ENCODE data around the gene OPHN1. TPM values are rescaled to one million over a fixed set of nuclear protein-coding genes. Genes with fewer than 3 reads are reported as not detected.

OPHN1 gene
- total RNA-seq, 1 donor from 2014 or later: 0.26 TPM

- no peak for DNase-seq
- Mint-ChIP-seq H3K36me3 (ENCODE audit: low read depth) (peaks cover 2% of the 10 kb centered on the region), H3K27ac (no peak overlapping the region), H3K4me3 (no peak overlapping the region), H3K4me1 (peaks cover 12% of the 10 kb centered on the region), H3K9me3 (peaks cover 6% of the 10 kb centered on the region), H3K27me3 (no peaks in the 10 kb centered on the region)
- intact Hi-C loops (cut with micrococcal nuclease): loop anchor here (10.0 kb wide), 1 partner anchor 324 kb away; no protein-coding TSS in a partner anchor
Measured at GRCh38 chrX:68180579-68180978, 252.7 kb downstream of the OPHN1 start.

- H3K4me3 Mint-ChIP-seq: no peak overlapping the region
- DNase-seq: no peak
- H3K4me1 Mint-ChIP-seq: peaks cover 13% of the 10 kb centered on the region
- H3K36me3 Mint-ChIP-seq (ENCODE audit: low read depth): peaks cover 2% of the 10 kb centered on the region
- H3K27ac Mint-ChIP-seq: peak overlapping the region; percentile 24
- intact Hi-C loops (cut with micrococcal nuclease): no loop called here
- no peaks in the 10 kb centered on the region for H3K27me3 Mint-ChIP-seq
- peaks cover 7% of the 10 kb centered on the region for H3K9me3 Mint-ChIP-seq
Measured at GRCh38 chrX:68179355-68179754, 253.9 kb downstream of the OPHN1 start.

DNA sequence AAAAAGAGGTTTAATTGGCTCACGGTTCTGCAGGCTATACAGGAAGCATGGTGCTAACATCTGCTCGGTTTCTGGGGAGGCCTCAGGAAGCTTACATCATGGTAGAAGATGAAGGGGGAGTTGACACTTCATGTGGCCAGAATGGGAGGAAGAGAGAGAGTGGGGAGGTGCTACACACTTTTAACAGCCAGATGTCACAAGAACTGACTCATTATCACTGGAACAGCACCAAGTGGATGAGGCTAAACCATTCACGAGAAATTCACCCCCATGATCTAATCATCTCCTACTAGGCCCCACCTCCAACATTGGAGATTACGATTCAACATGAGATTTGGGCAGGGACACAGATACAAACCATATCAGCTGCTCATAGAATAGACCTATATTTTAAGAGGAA lies 255.8 kb downstream of the OPHN1 start:
- peaks cover 11% of the 10 kb centered on the region for H3K4me1 Mint-ChIP-seq
- intact Hi-C loops (cut with micrococcal nuclease): no loop called here
- H3K36me3 Mint-ChIP-seq (ENCODE audit: low read depth): peaks cover 2% of the 10 kb centered on the region
- peaks cover 7% of the 10 kb centered on the region for H3K9me3 Mint-ChIP-seq
- no peaks in the 10 kb centered on the region for H3K27me3 Mint-ChIP-seq
- DNase-seq: no peak
- no peak overlapping the region for H3K27ac Mint-ChIP-seq
- no peak overlapping the region for H3K4me3 Mint-ChIP-seq

- H3K4me3 Mint-ChIP-seq: no peak overlapping the region
- peaks cover 2% of the 10 kb centered on the region for H3K36me3 Mint-ChIP-seq (ENCODE audit: low read depth)
- no peaks in the 10 kb centered on the region for H3K27me3 Mint-ChIP-seq
- DNase-seq: no peak
- intact Hi-C loops (cut with micrococcal nuclease): no loop called here
- peaks cover 11% of the 10 kb centered on the region for H3K4me1 Mint-ChIP-seq
- H3K27ac Mint-ChIP-seq: peak overlapping the region; percentile 60
- H3K9me3 Mint-ChIP-seq: peaks cover 7% of the 10 kb centered on the region
Measured at GRCh38 chrX:68175562-68175961, 257.7 kb downstream of the OPHN1 start.

DNA sequence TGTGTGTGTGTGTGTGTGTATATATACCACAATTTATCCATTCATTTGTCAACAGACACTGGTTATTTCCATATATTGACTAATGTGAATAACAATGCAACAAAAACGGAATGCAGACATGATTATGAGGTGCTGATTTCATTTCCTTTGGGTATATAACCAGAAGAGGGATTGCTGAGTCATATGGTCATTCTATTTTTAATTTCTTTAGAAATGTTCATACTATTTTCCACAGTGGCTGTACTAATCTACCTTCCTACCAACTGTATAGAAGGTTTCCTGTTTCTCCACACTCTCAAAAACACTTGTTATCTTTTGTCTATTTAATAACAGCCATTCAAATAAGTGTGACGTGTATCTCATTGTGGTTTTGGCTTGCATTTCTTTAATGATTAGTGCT lies 269.9 kb downstream of the OPHN1 start:
- no peak overlapping the region for H3K27ac Mint-ChIP-seq

GRCh38 chrX:68147848-68148247 lies 285.4 kb downstream of the OPHN1 start:
- Mint-ChIP-seq H3K4me3 (no peak overlapping the region), H3K27me3 (no peaks in the 10 kb centered on the region), H3K4me1 (no peaks in the 10 kb centered on the region), H3K27ac (no peak overlapping the region), H3K36me3 (ENCODE audit: low read depth) (no peaks in the 10 kb centered on the region), H3K9me3 (no peaks in the 10 kb centered on the region)
- intact Hi-C loops (cut with micrococcal nuclease): no loop called here
- no peak for DNase-seq

More for the DNA sequence above, 269.9 kb downstream of the OPHN1 start:
- intact Hi-C loops (cut with micrococcal nuclease): no loop called here
- H3K36me3 Mint-ChIP-seq (ENCODE audit: low read depth): no peaks in the 10 kb centered on the region
- no peak for DNase-seq
- no peaks in the 10 kb centered on the region for H3K9me3 Mint-ChIP-seq
- no peaks in the 10 kb centered on the region for H3K4me1 Mint-ChIP-seq
- no peak overlapping the region for H3K4me3 Mint-ChIP-seq
- no peaks in the 10 kb centered on the region for H3K27me3 Mint-ChIP-seq

DNA sequence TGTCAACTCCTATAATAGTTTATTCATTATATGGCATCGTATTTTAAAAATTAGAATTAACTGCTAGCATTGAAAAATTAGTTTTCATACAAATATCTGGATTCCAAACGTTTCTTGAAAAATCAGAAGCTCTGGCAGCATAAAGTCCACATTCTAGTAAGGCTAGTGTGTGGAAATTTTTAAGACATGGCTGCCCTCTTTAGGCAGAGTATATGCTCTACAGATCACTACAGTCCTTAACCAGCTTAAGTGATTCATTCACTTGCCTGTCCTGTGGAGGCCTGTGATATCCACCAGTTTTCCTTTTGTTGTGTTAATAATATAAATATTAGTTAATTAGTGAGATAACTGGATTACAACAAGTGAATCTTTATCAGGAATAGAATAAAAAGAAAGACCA lies 287.2 kb downstream of the OPHN1 start:
- Mint-ChIP-seq H3K9me3 (no peaks in the 10 kb centered on the region), H3K27ac (no peak overlapping the region), H3K36me3 (ENCODE audit: low read depth) (no peaks in the 10 kb centered on the region), H3K27me3 (no peaks in the 10 kb centered on the region), H3K4me3 (no peak overlapping the region), H3K4me1 (no peaks in the 10 kb centered on the region)
- no peak for DNase-seq
- intact Hi-C loops (cut with micrococcal nuclease): no loop called here

DNA sequence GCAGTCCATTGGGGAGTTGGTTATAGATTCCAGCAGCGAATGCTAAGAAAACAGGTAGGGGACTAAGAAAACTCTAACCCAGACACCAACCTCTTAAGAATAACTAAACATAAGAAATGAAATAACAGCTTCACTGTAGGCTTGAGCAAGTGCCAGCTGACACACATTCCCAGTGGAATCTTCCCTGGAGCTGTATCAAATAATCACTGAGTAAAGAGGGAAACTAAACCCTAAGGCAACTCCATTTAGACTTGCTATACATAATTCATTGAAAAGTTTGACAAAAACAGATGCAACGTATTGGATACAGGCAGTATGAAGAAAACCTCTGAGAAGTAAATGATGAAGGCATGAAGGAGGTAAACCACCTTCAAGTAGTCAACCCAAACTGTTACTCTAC lies 293.5 kb downstream of the OPHN1 start:
- Mint-ChIP-seq H3K27me3 (no peaks in the 10 kb centered on the region), H3K27ac (no peak overlapping the region), H3K36me3 (ENCODE audit: low read depth) (no peaks in the 10 kb centered on the region), H3K4me1 (no peaks in the 10 kb centered on the region), H3K4me3 (no peak overlapping the region), H3K9me3 (no peaks in the 10 kb centered on the region)
- intact Hi-C loops (cut with micrococcal nuclease): no loop called here
- no peak for DNase-seq

- Mint-ChIP-seq H3K4me1 (no peaks in the 10 kb centered on the region), H3K27me3 (no peaks in the 10 kb centered on the region), H3K4me3 (no peak overlapping the region), H3K9me3 (no peaks in the 10 kb centered on the region), H3K36me3 (ENCODE audit: low read depth) (no peaks in the 10 kb centered on the region), H3K27ac (no peak overlapping the region)
- DNase-seq: no peak
- intact Hi-C loops (cut with micrococcal nuclease): no loop called here
Measured at GRCh38 chrX:68133181-68133580, 300.1 kb downstream of the OPHN1 start.

DNA sequence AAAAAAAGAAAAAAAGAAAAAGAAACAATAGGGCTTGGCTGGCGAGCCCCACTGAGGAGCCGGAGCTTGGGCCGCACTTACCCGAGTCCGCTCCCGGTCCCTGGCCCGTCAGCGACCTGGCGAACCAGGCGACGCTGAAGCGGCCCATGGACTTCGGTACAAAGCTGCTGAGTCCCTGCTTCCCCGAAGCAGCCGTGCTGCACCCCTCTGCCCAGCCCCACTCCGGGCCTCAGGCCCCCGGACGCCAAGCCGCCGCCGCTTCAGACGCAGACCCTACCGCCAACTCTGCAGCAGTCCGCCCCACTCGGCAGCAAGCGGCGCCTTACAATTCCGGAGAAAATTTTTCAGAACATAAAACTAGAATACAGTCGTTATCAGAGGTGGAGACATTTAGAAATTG lies 300.5 kb downstream of the OPHN1 start:
- intact Hi-C loops (cut with micrococcal nuclease): no loop called here
- H3K27ac Mint-ChIP-seq: no peak overlapping the region
- no peak for DNase-seq
- H3K4me1 Mint-ChIP-seq: no peaks in the 10 kb centered on the region
- no peaks in the 10 kb centered on the region for H3K27me3 Mint-ChIP-seq
- H3K4me3 Mint-ChIP-seq: no peak overlapping the region
- no peaks in the 10 kb centered on the region for H3K36me3 Mint-ChIP-seq (ENCODE audit: low read depth)
- H3K9me3 Mint-ChIP-seq: no peaks in the 10 kb centered on the region

- H3K27me3 Mint-ChIP-seq: no peaks in the 10 kb centered on the region
- H3K4me1 Mint-ChIP-seq: no peaks in the 10 kb centered on the region
- H3K36me3 Mint-ChIP-seq (ENCODE audit: low read depth): no peaks in the 10 kb centered on the region
- intact Hi-C loops (cut with micrococcal nuclease): no loop called here
- DNase-seq: no peak
- no peaks in the 10 kb centered on the region for H3K9me3 Mint-ChIP-seq
- H3K27ac Mint-ChIP-seq: no peak overlapping the region
- no peak overlapping the region for H3K4me3 Mint-ChIP-seq
Measured at GRCh38 chrX:68121835-68122234, 311.5 kb downstream of the OPHN1 start.

- no peaks in the 10 kb centered on the region for H3K36me3 Mint-ChIP-seq (ENCODE audit: low read depth)
- H3K27me3 Mint-ChIP-seq: no peaks in the 10 kb centered on the region
- intact Hi-C loops (cut with micrococcal nuclease): no loop called here
- no peaks in the 10 kb centered on the region for H3K4me1 Mint-ChIP-seq
- DNase-seq: no peak
- no peak overlapping the region for H3K4me3 Mint-ChIP-seq
- H3K9me3 Mint-ChIP-seq: no peaks in the 10 kb centered on the region
- H3K27ac Mint-ChIP-seq: no peak overlapping the region
Measured at GRCh38 chrX:68121371-68121770, 311.9 kb downstream of the OPHN1 start.

DNA sequence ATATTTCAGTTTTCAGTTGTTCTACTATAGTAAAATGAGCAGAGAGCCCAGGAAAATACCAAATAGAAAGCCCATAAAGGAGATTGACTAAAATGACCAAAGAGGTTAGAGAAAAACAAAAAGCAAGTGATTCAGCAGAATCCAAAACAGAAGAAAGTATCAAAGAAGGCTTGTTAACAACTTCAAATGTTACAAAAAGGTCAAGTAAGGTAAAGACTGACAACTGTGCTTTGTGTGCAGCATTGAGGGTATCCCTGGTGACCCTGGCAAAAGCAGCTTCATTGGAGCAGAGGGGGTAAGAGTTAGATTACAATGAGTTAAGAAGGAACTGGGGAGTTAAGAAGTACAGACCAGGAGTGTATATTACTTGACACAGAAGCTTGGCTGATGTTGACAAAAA lies 317.9 kb downstream of the OPHN1 start:
- no peaks in the 10 kb centered on the region for H3K27me3 Mint-ChIP-seq
- no peaks in the 10 kb centered on the region for H3K4me1 Mint-ChIP-seq
- no peak for DNase-seq
- intact Hi-C loops (cut with micrococcal nuclease): no loop called here
- H3K36me3 Mint-ChIP-seq (ENCODE audit: low read depth): no peaks in the 10 kb centered on the region
- H3K27ac Mint-ChIP-seq: no peak overlapping the region
- no peak overlapping the region for H3K4me3 Mint-ChIP-seq
- no peaks in the 10 kb centered on the region for H3K9me3 Mint-ChIP-seq

DNA sequence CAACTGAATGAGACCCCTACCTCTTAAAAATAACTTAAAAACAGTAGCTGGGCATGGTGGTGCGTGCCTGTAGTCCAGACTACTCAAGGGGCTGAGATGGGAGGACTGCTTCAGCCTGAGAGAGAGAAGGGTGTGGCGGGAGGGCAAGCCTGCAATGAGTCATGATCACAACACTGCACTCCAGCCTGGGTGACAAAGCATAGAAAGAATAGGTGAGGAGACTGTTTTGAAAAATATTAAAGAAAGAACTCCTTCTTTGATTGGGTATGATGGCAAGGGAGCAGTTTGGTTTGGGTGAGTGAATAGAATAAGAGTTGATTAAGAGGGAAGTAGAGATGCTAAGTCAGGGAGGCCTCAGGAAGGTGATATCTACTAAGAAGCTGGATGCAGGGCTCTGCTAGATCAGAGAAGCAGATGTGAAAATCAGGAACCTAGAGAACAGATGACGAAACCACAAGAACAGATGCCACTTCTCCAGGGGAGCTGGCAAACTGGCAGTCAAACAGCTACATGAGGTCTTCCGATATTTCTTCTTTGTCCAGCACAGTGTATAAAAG lies 318.6 kb downstream of the OPHN1 start:
- H3K4me1 Mint-ChIP-seq: no peaks in the 10 kb centered on the region
- intact Hi-C loops (cut with micrococcal nuclease): no loop called here

GRCh38 chrX:68113837-68114572 lies 319.3 kb downstream of the OPHN1 start:
- no peak overlapping the region for H3K27ac Mint-ChIP-seq
- DNase-seq: no peak
- intact Hi-C loops (cut with micrococcal nuclease): no loop called here
- H3K27me3 Mint-ChIP-seq: no peaks in the 10 kb centered on the region
- no peaks in the 10 kb centered on the region for H3K4me1 Mint-ChIP-seq
- no peak overlapping the region for H3K4me3 Mint-ChIP-seq
- H3K36me3 Mint-ChIP-seq (ENCODE audit: low read depth): no peaks in the 10 kb centered on the region
- no peaks in the 10 kb centered on the region for H3K9me3 Mint-ChIP-seq

More for the DNA sequence above, 318.6 kb downstream of the OPHN1 start:
- Mint-ChIP-seq H3K27me3 (no peaks in the 10 kb centered on the region), H3K4me3 (no peak overlapping the region), H3K36me3 (ENCODE audit: low read depth) (no peaks in the 10 kb centered on the region), H3K27ac (no peak overlapping the region), H3K9me3 (no peaks in the 10 kb centered on the region)
- no peak for DNase-seq
